GM19351 (cell line): ENCODE results near the gene RAB21.

Source experiments
- ATAC-seq: cut with Tn5 transposase; IDR thresholded peaks from one replicate; pipeline ENCODE4 v1.9.1; 2021; ENCODE audit warnings: mild to moderate bottlenecking, moderate library complexity; ENCODE audit not compliant: unreplicated experiment

The RAB21 gene, protein sequence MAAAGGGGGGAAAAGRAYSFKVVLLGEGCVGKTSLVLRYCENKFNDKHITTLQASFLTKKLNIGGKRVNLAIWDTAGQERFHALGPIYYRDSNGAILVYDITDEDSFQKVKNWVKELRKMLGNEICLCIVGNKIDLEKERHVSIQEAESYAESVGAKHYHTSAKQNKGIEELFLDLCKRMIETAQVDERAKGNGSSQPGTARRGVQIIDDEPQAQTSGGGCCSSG

DNA sequence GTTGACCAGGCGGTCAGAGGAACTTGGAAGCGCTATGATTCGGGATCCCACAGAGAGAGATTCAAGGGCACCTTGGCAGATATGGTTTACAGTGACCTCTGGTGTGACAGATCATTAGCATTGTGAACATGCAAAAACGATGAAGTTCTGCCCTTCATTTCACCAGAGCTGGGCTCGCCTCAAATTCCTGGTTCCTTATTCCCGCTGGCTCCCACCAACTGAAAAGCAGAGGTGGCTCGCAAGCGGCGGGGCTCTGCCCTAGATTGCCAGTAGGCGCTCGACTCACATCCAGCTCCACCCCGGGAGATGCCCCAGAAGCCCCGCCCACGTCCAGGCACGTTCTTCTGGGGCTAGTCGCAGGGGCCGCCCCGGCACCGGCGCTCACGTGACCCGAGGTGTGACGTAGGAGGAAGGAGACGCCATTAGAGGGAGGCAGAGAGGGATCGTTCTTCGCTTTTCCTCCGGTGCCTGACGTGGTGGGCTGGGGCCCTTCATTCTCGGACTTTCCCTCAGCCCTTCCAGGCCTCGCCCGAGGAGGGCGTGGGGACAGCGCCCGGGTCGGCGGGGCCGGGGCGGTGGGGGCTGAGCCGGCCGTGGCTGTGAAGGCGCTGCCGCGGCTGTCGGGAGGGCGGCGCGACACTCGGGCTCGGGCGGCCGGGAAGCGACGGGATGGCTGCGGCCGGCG, at the start of gene RAB21:
Gene RAB21, plus strand, starts transcription at position 403 of the 685 bp plus-strand sequence. Its CDS starts 267 bp downstream, at position 670.
- ATAC-seq: peak; percentile 87

DNA sequence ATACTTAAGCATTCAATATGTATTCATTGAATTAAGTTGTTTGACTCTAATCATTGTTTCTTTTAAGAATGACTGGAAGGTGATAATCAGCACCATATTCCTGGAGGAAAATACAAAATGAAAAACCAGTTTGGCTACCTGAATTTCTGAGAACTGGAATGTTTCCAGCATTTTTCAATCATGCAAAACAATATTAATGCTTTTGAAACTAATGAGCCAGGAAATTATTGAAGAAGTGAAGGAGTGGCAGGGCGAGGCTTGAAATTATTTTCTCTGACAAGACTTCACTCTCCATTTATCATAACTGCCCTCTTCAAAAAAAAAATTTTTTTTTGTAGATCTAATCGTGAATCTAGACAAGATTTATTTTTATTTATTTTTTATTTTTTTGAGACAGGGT, 49.7 kb upstream of the RAB21 start:
- ATAC-seq: no peak

DNA sequence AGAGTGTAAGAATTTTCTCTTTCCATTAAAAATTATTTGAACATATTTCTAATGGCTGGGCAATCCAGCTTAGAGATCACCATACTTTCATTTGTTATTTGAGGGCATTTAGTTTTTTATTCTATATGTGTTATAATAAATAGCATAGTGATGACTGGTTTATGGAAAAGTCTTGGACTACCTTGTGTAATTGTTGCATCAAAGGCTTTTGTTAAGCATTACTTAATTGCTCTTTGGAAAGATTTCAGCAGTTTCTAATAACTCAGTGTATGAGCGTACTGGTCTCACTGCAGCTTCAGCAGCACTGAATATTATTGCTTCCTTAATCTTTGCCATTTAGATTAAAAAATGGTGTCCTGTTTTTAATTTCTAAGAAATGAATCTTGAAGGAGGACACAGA, 46.0 kb upstream of the RAB21 start:
- ATAC-seq: no peak

DNA sequence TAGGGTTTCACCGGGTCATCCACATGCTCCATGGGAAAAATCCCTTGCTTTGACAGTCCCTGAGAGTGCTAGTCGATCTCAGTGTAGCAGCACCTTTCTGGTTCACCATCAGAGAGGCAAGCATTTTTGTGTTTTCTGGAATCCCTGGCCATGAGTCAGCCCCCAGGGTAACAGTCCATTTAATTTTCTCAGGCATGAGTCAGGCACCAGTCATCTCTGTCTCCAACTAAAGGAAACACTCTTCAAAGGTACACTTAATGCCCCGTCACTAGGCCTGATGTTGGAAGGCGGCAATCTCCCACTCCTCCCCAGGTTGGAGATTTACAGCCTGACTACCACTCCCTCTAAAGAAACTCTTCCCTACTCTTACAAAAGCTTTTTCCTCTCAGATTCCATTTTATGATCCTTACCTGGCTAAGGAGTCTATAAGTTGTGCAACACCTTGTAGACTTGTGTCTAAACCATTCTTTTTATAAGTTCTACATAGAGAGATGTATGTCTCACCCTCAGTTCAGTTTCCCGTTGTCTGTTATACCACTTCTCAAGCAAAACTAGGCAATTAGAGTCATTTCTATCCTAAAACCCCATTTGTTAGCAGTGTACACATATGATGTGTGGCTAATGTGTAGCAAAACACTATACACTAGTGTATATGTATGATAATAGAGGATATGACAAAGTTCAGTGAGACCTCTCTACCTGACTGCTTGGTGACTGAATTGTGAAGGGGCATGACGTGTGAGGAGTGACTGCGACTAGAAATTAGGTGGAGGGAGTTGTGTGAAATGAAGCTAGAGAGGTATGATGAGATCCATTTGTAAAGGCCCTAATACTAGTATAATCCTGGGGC, 44.2 kb upstream of the RAB21 start:
- no peak for ATAC-seq

DNA sequence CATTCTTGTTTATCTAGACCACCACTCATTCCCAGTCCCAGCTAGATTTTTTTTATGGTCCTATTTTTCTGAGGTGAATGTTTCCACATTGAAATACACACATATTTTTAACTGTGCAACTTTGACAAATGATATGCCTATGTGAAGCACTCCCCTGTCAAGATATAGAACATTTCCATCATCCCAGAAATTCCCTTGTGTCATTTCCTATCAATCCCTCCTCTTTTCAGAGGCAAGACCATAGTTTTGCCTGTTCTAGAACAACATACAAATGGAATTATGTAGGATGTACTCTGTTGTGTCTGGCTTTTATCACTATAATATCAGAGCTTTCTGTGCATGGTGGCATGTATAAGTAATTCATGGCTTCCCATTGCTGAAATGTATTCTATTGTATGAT, 36.1 kb upstream of the RAB21 start:
- ATAC-seq: no peak

DNA sequence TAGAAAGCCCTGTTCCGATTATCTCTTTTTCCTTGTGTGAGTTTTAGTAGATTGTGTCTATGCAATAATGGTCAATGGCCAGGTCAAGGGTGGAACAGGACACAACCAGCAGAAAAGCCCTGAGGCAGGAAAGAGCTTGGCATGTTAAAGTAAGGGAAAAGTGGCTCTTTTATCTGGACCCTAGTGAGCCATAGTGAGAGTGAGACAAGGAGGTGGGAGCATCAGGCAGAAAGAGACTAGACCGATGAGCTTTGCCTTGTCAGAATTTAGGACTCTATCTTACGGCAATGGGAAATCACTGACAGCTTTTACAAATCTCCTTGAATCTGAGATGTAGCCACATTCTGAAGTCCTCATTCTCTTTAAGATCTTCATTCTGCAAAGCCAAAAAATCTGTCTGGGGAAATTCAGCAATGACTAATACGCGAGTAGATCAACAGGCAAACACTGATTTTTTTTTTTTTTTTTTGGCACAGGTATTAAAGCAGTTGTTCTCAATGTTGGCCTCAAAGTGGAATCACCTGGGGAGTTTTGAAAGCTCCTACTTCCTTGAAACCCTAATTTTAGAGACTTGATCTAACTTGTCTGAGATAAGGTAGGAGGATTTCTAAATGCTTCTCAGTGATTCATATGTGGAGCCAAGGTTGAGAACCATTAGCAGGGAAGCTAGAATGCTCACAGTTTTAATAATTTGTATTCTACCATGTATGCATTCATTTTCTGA, 34.9 kb upstream of the RAB21 start:
- no peak for ATAC-seq

DNA sequence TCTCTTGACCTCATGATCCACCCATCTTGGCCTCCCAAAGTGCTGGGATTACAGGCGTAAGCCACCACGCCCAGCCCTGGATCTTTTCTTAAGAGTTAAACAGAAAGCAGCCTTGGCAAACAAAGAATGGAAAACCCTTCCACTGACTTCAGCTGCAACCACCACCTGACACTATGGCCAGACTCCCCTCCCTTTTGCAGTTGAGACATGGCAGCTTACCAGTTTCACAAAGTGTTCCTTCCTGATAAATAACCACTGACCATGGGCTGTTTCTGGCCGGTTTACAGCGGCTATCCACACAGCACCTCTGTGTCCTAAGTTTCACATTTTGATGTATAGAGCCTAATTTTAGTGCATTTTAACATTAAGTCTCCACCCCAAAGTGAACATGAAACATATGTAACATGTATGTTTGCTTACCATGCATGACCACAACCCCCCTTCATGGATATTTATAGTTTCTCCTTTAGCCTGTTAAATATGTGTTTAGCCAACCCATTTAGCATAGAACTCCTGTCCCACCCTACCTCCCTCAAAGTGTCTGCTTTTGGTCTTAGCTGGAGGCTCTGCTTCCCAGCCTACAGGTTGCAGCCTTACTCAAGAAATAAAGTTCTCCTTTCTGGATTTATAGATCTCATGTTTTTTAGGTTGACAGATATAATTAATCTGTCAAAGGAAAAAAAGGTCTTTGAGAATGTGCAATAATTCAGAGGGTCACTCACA, 32.7 kb upstream of the RAB21 start:
- no peak for ATAC-seq

DNA sequence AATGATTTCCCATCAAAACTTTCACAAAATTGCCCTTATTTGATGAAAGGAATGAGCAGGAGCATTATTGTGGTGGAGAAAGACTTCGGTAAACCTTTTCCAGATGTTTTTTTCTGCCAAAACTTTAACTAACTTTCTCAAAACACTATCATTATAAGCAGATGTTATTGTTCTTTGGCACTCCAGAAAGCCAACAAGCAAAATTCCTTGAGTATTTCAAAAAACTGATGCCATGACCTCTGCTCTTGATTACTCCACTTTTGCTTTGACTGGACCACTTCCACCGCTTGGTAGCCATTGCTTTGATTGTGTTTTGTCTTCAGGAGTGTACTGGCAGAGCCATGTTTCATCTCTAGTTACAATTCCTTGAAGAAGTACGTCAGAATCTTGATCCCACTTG, 29.7 kb upstream of the RAB21 start:
- no peak for ATAC-seq

DNA sequence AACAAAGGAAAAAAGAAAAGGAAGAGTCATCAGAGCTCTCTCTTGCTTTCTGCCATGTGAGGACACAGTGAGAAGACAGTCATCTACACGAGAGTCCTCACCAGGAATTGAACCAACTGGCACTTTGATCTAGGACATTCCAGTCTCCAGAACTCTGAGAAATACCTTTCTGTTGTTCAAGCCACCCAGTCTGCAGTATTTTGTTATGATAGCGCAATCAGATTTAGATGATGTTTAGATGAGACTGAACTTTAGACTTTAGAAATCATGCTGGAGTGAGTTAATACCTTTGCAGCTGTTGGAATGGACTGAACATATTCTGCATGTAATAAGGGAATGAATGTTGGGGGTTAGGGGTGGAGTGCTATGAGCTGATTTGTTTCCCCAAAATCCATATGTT, 28.1 kb upstream of the RAB21 start:
- no peak for ATAC-seq

DNA sequence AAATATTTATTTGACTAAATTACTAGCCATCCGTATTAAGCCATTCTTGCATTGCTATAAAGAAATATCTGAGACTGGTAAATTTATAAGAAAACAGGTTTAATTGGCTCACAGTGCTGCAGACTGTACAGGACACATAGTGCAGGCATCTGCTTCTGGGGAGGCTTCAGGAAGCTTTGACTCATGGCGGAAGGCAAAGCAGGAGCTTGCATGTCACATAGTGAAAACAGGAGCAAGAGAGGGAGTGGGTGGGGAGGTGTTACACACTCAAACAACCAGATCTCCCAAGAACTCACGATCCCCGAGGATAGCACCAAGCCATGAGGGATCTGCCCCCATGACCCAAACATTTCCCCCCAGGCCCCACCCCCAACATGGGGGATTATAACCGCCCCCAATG, 26.7 kb upstream of the RAB21 start:
- ATAC-seq: no peak

DNA sequence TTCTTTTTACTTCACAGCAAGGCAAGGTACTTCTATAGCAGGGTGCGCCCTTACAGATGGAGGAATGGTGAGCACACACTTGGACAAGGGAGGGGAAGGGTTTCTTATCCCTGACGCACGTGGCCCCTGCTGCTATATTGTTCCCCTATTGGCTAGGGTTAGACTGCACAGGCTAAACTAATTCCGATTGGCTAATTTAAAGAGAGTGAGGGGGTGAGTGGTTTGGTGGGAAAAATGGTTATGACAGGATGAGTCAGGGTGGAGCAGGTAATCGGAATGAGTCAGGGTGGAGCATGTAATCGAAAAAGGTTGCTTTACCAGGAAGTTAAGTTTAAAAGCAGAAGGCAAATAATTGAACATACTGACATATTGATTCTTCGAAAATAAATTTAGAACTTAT, 23.7 kb upstream of the RAB21 start:
- no peak for ATAC-seq

DNA sequence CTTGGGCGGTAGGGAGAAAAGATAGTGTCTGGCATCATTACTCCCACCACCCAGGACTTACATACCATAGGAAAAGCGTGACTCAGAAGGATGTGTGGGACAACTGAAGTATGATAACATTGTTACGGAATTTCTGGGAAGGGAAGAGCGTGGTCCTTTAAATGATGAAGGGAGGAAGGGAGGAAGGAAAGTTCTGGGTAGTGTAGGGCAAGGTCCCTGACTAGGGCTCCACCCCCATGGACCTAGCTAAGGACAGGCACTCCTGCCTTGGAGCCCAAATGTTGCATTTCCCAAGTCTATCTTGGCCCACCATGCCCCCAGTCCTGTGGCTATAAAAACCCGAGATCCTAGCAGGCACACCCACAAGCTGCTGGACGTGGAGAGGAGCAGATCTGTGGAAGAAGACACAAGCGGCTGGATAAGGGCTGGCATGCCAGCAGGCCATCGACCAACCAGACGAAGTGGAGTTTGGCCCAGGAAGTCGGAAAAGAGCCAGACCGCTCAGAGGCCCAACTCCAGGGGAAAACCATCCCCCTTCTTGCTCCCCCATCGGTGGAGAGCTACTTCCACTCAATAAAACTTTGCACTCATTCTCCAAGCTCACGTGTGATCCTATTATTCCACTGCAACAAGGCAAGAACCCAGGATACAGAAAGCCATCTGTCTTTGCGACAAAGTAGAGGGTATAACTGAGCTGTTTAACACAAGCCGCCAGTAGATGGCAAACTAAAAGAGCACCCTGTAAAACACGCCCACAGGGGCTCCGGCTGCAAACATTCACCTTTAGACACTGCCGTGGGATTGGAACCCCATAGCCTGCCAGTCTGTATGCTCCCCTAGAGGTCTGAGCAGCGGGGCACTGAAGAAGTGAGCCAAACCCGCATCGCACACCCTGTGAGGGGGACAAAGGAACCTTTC, 23.0 kb upstream of the RAB21 start:
- peak; percentile 53 for ATAC-seq

DNA sequence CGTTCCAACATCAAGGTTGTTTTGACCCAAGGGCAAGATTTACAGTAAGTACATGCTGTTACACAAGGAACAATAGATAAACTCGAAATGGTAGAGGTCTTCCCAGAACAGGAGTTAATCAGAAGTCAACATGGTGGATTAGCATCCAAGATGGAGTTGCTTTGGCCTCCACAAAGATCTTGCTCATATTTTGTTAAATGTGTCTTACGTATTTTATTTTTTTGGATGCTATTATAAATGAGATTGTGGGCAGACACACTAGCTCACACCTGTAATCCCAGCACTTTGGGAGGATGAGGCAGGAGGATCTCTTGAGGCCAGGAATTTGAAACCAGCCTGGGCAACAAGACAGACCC, 22.3 kb upstream of the RAB21 start:
- ATAC-seq: no peak

DNA sequence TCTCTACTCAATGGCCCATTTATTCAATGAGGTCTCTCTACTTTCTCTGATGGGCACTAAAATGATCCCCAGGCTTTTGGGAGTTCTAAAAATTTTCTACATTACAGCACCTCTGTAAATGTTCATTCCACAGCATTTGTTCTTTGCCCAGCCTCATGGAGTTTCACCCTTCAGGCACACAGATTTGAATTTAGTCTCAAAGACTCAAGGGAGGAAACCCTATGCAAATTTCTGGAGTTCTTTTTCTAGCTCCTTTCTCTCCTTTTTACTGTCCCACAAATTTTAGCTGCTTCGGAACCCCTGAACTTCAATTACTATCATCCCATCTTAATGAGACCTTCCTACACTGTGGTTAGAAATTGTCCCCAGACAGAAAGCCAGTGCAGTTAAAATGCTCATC, 17.5 kb upstream of the RAB21 start:
- no peak for ATAC-seq

DNA sequence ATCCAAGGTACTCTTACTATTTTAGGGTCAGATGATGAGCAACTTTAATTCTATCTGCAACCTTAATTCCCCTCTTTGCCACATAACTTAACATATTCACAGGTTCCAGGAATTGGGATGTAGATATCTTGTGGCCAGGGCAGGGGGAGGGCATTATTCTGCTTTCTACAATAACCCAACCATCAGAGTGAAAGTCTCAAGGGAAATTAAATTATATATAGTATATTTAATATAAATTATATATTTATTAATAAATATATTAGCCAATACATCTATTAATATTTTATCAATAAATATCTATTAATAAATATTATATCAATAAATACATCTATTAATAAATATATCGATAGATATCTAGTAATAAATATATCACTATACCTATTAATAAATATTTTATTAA, 11.7 kb upstream of the RAB21 start:
- ATAC-seq: no peak

DNA sequence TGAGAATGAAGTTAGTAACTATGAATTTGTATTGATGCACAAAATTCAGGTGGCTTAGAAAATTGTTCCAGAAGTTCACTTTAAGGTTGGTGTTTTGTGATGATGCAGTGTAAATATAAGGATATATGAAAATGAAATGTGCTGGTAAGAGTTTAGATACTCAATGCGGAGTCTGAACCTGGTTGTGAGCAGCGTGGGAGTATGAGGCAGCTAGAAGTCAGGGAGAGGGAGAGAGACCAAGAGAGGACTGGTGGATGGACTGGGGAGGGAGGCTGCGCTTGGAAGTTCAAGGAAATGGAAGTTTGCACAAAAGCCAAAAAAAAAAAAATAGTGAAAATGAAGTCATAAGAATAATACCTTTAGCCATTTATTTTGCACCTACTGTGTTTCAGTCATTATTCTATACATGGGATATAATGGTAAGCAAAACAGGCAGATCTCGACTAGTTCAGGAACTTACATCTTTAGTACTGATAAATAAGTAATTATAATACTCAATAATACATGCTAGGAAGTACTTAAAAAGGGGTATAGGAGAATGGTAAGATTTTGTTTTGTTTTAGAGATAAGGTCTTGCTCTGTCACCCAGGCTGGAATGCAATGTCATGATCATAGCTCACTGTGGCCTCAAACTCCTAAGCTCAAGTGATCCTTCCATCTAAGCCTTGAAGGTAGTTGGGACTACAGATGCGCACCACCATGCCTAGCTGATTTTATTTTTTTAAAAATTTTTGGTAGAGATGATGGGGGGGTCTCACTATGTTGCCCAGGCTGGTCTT, 10.0 kb upstream of the RAB21 start:
- ATAC-seq: no peak

DNA sequence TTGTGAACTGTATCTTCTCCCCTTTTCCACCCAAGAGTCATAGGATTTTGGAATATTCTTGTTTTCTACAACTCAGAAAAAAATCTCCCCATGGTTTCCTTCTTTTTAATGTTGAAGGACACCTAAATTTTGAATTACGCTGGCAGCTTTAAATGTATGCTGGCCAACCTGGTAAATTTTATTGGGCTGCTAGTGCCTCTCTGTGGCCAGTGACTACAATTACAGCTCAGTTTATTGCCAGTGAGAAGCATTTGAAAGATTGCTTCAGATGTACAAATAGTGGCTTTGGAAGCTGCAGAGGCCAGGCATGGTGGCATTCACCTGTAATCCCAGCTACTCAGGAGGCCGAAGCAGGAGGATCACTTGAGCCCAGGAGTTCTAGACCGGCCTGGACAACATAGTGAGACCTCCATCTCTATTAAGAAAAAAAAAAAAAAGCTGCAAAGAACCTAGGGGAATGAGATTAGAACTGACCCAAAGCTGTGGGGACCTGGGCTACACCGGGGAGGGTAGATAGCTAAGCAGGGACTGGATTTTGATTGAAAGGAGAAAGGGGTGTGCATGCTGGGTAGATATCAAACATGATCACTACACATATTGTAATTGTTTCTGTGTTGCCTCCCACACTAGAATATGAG, 7.6 kb upstream of the RAB21 start:
- ATAC-seq: peak; percentile 95

DNA sequence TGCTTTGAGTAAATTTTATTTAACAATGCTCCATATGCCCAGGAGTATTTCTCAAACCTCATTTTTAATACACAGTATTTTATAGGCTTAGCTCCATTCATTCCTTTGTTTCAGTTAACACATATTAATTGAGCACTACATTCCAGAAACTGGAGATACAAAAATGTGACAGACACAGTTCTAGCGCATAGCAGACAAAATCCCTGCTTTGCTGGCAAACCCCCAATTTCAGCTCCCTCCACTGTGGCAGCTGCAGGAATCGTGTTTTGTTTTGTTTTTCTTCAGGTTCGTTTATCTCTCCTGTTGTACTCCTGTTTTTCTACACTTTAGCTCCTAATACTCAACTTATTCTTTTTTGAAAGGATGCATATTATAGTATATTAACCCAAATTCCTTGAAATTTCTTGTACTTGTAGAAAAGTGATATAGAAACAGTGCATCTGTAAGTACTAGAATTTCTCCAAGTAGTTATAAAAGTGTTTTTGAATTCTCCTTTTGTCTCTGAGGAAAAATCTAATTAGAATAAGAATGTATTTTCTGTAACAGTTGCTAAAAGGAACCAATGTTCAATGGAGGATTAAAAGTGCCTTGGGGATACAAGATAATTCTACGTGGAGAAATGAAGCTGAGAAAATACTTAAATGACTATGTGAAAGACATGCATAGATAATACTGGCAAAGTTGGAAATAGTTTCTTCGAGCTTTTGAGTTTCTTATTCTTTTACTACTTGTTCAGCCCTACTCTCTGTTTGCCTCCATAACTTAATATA, 6.4 kb upstream of the RAB21 start:
- no peak for ATAC-seq
